Measurements from ENCODE around the gene ZNF142.
A peak's percentile ranks its signal among the peaks of the same experiment; 100 is the strongest.
"Not testable (repeated sequence)": the region's sequence is repeated elsewhere in the genome, so short reads cannot be mapped to it uniquely, and the experiment has no call there.

Gene ZNF142, protein sequence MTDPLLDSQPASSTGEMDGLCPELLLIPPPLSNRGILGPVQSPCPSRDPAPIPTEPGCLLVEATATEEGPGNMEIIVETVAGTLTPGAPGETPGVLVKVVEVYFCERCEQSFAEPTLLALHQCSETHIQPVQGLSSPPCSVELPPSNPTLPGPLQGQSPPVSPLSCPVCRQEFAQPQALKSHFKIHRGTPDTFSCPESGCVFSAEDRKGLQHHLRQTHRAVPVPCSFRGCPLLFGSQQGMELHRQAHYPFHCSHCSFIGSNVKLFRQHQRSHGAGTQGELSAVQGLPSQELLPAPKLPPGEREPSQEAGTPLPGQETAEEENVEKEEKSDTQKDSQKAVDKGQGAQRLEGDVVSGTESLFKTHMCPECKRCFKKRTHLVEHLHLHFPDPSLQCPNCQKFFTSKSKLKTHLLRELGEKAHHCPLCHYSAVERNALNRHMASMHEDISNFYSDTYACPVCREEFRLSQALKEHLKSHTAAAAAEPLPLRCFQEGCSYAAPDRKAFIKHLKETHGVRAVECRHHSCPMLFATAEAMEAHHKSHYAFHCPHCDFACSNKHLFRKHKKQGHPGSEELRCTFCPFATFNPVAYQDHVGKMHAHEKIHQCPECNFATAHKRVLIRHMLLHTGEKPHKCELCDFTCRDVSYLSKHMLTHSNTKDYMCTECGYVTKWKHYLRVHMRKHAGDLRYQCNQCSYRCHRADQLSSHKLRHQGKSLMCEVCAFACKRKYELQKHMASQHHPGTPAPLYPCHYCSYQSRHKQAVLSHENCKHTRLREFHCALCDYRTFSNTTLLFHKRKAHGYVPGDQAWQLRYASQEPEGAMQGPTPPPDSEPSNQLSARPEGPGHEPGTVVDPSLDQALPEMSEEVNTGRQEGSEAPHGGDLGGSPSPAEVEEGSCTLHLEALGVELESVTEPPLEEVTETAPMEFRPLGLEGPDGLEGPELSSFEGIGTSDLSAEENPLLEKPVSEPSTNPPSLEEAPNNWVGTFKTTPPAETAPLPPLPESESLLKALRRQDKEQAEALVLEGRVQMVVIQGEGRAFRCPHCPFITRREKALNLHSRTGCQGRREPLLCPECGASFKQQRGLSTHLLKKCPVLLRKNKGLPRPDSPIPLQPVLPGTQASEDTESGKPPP (N-terminal part only)

DNA sequence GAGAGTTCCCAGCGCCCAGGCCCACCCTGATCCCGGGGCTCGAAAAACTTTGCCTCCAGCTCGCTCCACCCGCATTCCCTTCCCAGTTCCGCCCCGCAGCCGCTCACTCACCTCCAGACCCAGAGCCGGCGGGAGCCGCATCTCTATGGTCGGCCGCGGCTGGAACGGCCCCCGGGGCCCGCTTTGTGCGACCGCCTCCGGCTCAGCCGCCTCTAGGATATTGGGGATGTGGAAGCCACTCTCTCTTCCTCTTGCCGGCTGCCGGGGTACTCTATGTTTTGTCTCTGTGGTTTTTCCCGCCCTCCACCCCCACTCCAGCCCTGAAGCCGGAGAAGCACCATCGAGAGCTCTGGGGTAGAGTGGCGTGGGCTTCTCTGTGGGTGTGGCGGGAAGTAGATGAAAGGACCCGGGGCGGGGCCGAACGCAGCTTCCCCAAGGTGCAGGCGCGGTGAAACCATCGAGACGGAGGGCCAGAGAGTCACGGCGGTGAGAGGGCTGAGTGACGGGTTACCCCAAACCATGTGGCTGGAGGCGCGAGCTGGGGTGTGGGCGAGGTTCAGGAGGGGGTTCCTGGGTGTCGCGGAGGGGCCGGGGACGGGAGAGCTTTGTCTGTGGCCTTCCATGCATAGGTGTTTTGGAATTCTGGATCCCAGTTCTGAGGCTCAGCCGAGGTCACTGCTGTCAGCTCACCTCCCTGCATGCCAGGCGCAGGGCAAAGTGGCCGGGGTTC, at the start of gene ZNF142, which contains the start of gene BCS1L:
TSS of gene ZNF142 (minus strand) at position 366 of the 730 bp plus-strand sequence. CDS start 3,194 bp downstream, outside the sequence.
TSS of gene BCS1L (plus strand) at position 426 of the 730 bp plus-strand sequence. CDS start 1,305 bp downstream, outside the sequence.
- no peaks in the 10 kb centered on the region for H3K27me3 ChIP-seq (ENCODE audit: control insufficient read depth in 5 of 5, insufficient read depth in 4 of 5, low read length in 5 of 5)
- H3K36me3 ChIP-seq (ENCODE audit: control insufficient read depth in 5 of 5, insufficient read depth in 5 of 5, low read length in 5 of 5), result peaks cover 4 to 53% (median 48%) of the 10 kb centered on the region in 5 donors
- peak within 1 kb of the TSS; percentile 67 for H3K27ac ChIP-seq (ENCODE audit: low read depth, low read length)

DNA sequence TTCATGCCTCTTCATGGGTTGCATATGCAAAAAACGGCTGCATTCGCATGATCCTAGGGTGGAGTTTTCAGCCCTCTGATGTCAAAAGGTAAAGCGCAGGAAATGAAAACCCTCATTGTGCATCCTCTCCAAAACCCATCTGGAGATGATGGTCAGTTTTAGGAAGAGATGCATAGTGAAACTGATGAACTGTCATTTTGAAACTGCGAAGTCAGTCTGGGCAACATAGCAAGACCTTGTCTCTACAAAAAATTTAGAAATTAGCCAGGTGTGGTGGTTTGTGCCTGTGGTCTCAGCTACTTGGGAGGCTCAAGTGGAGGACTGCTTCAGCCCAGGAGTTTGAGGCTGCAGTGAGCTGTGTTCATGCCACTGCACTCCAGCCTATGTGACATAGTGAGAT, 48.7 kb upstream of the ZNF142 start:
- Histone ChIP-seq H3K36me3 (ENCODE audit: control insufficient read depth in 5 of 5, insufficient read depth in 5 of 5, low read length in 5 of 5) (no peaks in the 10 kb centered on the region), H3K4me3 (ENCODE audit: low read depth in 1 of 5, low read length in 5 of 5) (no peak overlapping the region), H3K9ac (ENCODE audit: low read length in 5 of 5) (no peak overlapping the region), H3K4me1 (ENCODE audit: control insufficient read depth in 5 of 5, insufficient read depth in 5 of 5, low read length in 5 of 5) (peaks cover 0 to 18% (median 15%) of the 10 kb centered on the region in 5 donors), H3K27me3 (ENCODE audit: control insufficient read depth in 5 of 5, insufficient read depth in 4 of 5, low read length in 5 of 5) (no peaks in the 10 kb centered on the region), H3K27ac (ENCODE audit: low read depth, low read length) (no peak overlapping the region), H3K9me3 (ENCODE audit: control insufficient read depth in 5 of 5, low read length in 5 of 5) (no peaks in the 10 kb centered on the region)

More for the DNA sequence above, at the start of gene ZNF142, which contains the start of gene BCS1L:
- Histone ChIP-seq H3K9me3 (ENCODE audit: control insufficient read depth in 5 of 5, low read length in 5 of 5) (no peaks in the 10 kb centered on the region), H3K4me1 (ENCODE audit: control insufficient read depth in 5 of 5, insufficient read depth in 5 of 5, low read length in 5 of 5) (peaks cover 5 to 23% (median 19%) of the 10 kb centered on the region in 5 donors), H3K9ac (ENCODE audit: low read length in 5 of 5) (peak within 1 kb of the TSS; percentile 37 to 90 (median 74)), H3K4me3 (ENCODE audit: low read depth in 1 of 5, low read length in 5 of 5) (peak within 1 kb of the TSS; percentile 71 to 89 (median 84))

DNA sequence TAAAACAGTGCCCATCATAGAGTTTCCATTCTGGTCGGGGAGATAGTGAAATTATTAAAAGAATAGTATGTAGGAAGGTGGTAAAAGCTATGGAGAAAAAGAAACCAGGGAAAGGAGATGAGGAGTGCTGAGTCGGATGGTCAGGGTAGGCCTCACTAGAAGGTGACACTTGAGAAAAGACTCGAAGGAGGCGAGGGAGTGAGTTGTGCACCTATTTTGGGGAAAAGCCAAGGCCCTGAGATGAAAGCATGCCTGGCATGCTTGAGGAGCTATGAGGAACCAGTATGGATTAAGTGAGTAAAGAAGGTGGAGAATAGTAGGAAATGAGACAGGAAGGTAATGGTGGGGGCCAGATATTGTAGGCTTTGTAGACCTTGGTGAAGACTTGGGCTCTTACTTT, 43.9 kb upstream of the ZNF142 start:
- H3K9ac ChIP-seq (ENCODE audit: low read length in 5 of 5), result no peak overlapping the region
- peaks cover 0 to 11% (median 10%) of the 10 kb centered on the region in 5 donors for H3K4me1 ChIP-seq (ENCODE audit: control insufficient read depth in 5 of 5, insufficient read depth in 5 of 5, low read length in 5 of 5)
- no peak overlapping the region for H3K27ac ChIP-seq (ENCODE audit: low read depth, low read length)
- H3K9me3 ChIP-seq (ENCODE audit: control insufficient read depth in 5 of 5, low read length in 5 of 5), result no peaks in the 10 kb centered on the region
- peaks cover 0 to 27% (median 10%) of the 10 kb centered on the region in 5 donors for H3K36me3 ChIP-seq (ENCODE audit: control insufficient read depth in 5 of 5, insufficient read depth in 5 of 5, low read length in 5 of 5)
- H3K27me3 ChIP-seq (ENCODE audit: control insufficient read depth in 5 of 5, insufficient read depth in 4 of 5, low read length in 5 of 5), result no peaks in the 10 kb centered on the region
- no peak overlapping the region for H3K4me3 ChIP-seq (ENCODE audit: low read depth in 1 of 5, low read length in 5 of 5)

DNA sequence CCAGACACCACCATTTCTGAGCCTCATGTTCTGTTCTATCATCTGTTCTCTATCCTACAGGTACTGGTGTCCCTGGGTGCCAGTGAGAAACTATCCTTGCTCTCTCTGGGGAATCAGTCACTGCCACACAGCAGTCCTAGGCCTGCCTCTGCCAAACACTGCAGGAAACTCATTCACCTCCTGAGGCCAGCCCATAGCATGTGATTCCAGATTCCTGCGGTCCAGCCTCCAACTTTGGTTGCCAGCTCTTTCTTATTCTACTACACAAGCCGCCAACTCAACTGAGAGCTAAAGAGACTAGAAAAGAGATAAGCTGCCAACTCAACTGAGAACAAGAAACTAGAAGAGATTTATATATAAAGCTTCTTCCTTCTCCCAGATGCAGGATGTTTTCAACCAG, 42.4 kb upstream of the ZNF142 start:
- H3K36me3 ChIP-seq (ENCODE audit: control insufficient read depth in 5 of 5, insufficient read depth in 5 of 5, low read length in 5 of 5), result peaks cover 0 to 41% (median 14%) of the 10 kb centered on the region in 5 donors
- no peak overlapping the region for H3K4me3 ChIP-seq (ENCODE audit: low read depth in 1 of 5, low read length in 5 of 5)
- no peaks in the 10 kb centered on the region for H3K9me3 ChIP-seq (ENCODE audit: control insufficient read depth in 5 of 5, low read length in 5 of 5)
- no peaks in the 10 kb centered on the region for H3K27me3 ChIP-seq (ENCODE audit: control insufficient read depth in 5 of 5, insufficient read depth in 4 of 5, low read length in 5 of 5)
- H3K4me1 ChIP-seq (ENCODE audit: control insufficient read depth in 5 of 5, insufficient read depth in 5 of 5, low read length in 5 of 5), result peaks cover 0 to 13% (median 11%) of the 10 kb centered on the region in 5 donors
- H3K9ac ChIP-seq (ENCODE audit: low read length in 5 of 5), result no peak overlapping the region
- no peak overlapping the region for H3K27ac ChIP-seq (ENCODE audit: low read depth, low read length)

DNA sequence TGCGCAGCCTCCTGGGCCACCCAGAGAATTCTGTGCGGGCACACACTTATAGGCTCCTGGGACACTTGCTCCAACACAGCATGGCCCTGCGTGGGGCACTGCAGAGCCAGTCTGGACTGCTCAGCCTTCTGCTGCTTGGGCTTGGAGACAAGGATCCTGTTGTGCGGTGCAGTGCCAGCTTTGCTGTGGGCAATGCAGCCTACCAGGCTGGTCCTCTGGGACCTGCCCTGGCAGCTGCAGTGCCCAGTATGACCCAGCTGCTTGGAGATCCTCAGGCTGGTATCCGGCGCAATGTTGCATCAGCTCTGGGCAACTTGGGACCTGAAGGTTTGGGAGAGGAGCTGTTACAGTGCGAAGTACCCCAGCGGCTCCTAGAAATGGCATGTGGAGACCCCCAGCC, 39.5 kb upstream of the ZNF142 start:
- Histone ChIP-seq H3K4me3 (ENCODE audit: low read depth in 1 of 5, low read length in 5 of 5) (no peak overlapping the region), H3K9ac (ENCODE audit: low read length in 5 of 5) (no peak overlapping the region), H3K4me1 (ENCODE audit: control insufficient read depth in 5 of 5, insufficient read depth in 5 of 5, low read length in 5 of 5) (peaks cover 0 to 13% (median 11%) of the 10 kb centered on the region in 5 donors), H3K36me3 (ENCODE audit: control insufficient read depth in 5 of 5, insufficient read depth in 5 of 5, low read length in 5 of 5) (peaks cover 2 to 55% (median 30%) of the 10 kb centered on the region in 5 donors), H3K27ac (ENCODE audit: low read depth, low read length) (no peak overlapping the region), H3K27me3 (ENCODE audit: control insufficient read depth in 5 of 5, insufficient read depth in 4 of 5, low read length in 5 of 5) (no peaks in the 10 kb centered on the region), H3K9me3 (ENCODE audit: control insufficient read depth in 5 of 5, low read length in 5 of 5) (no peaks in the 10 kb centered on the region)

DNA sequence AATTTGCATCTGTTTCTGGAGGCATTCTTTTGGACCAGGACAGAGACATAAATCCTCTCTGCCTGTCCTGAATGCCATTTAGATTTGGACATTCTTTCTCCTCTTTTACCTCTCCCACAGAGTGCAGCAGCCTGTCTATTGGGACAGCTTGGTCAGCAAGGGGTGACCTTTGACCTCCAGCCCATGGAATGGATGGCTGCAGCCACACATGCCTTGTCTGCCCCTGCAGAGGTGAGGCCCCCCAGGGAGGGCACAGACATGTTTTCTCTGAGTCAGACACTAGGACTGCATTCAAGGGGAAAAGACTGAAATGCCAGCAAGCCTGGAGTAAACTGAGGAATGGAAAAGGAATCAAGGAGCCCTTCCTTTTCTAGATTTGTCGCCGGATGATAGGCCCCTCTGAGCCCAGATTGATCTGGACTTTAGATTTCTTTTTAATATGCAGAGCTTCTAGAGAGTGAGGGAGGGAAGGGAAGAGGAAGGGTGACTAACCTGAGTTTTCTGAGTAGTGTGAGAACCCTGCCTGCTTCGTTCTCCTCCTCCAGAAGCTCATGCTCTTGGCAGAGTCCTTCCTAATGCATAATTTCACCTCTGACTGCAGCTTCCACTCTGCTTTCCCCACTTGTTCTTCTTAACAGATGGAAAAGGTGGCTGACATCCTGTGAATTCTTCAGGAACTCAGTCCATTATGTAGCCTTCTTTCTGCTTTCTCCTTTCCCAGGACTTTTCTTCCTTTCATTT, 35.2 kb upstream of the ZNF142 start:
- Histone ChIP-seq H3K36me3 (ENCODE audit: control insufficient read depth in 5 of 5, insufficient read depth in 5 of 5, low read length in 5 of 5) (peaks cover 12 to 82% (median 64%) of the 10 kb centered on the region in 5 donors), H3K27me3 (ENCODE audit: control insufficient read depth in 5 of 5, insufficient read depth in 4 of 5, low read length in 5 of 5) (no peaks in the 10 kb centered on the region), H3K27ac (ENCODE audit: low read depth, low read length) (no peak overlapping the region), H3K4me1 (ENCODE audit: control insufficient read depth in 5 of 5, insufficient read depth in 5 of 5, low read length in 5 of 5) (peaks cover 0 to 13% (median 11%) of the 10 kb centered on the region in 5 donors), H3K4me3 (ENCODE audit: low read depth in 1 of 5, low read length in 5 of 5) (no peak overlapping the region), H3K9me3 (ENCODE audit: control insufficient read depth in 5 of 5, low read length in 5 of 5) (no peaks in the 10 kb centered on the region), H3K9ac (ENCODE audit: low read length in 5 of 5) (no peak overlapping the region)

DNA sequence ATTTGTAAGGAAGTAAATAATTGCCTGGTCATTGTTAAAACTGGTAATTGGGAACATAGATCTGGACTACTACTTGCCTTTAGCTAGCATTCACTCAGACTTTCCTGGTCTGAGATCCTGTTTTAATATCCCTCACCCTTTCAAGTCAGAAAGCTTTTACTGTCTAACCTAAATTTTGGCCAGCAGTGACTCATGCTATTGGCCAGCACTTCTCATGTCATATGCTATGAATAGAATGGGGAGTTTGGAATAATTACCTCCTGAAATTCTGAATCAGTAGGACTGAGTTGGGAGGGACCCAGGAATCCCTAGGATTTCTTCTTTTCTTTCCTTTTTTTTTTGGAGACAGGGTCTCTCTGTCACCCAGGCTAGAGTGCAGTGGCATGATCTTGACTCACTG, 31.8 kb upstream of the ZNF142 start:
- Histone ChIP-seq H3K27me3 (ENCODE audit: control insufficient read depth in 5 of 5, insufficient read depth in 4 of 5, low read length in 5 of 5) (no peaks in the 10 kb centered on the region), H3K27ac (ENCODE audit: low read depth, low read length) (no peak overlapping the region), H3K9me3 (ENCODE audit: control insufficient read depth in 5 of 5, low read length in 5 of 5) (no peaks in the 10 kb centered on the region), H3K4me3 (ENCODE audit: low read depth in 1 of 5, low read length in 5 of 5) (no peak overlapping the region), H3K4me1 (ENCODE audit: control insufficient read depth in 5 of 5, insufficient read depth in 5 of 5, low read length in 5 of 5) (peaks cover 0 to 3% (median 0%) of the 10 kb centered on the region in 5 donors), H3K9ac (ENCODE audit: low read length in 5 of 5) (no peak overlapping the region), H3K36me3 (ENCODE audit: control insufficient read depth in 5 of 5, insufficient read depth in 5 of 5, low read length in 5 of 5) (peaks cover 15 to 52% (median 48%) of the 10 kb centered on the region in 5 donors)

DNA sequence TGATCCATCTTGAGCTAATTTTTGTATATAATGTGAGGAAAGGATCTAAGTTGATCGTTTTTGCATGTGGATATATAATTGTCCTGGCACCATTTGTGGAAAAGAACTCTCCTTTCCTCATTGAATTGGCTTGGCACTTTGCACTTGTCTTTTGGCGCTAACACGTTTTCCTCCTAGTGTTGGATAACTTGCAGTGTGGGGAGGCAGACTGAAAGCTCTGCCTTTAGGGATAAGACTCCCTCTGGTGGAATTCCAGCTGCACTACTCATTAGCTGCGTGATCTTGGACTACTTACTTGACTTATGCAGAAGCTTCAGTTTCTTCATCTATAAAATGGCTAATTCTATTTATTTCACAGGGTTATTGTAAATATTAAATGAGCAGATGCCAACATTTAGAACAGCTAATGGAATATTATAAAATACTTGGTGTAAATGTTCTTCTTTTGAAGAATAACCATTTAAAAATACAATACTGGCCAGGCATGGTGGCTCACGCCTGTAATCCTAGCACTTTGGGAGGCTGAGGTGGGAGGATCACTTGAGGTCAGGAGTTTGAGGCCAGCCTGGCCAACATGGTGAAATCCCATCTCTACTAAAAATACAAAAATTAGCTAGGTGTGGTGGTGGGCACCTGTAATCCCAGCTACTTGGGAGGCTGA, 28.1 kb upstream of the ZNF142 start:
- peaks cover 12 to 38% (median 32%) of the 10 kb centered on the region in 5 donors for H3K36me3 ChIP-seq (ENCODE audit: control insufficient read depth in 5 of 5, insufficient read depth in 5 of 5, low read length in 5 of 5)

More for the DNA sequence above, 28.1 kb upstream of the ZNF142 start:
- H3K4me1 ChIP-seq (ENCODE audit: control insufficient read depth in 5 of 5, insufficient read depth in 5 of 5, low read length in 5 of 5); H3K9ac ChIP-seq (ENCODE audit: low read length in 5 of 5); H3K9me3 ChIP-seq (ENCODE audit: control insufficient read depth in 5 of 5, low read length in 5 of 5); H3K4me3 ChIP-seq (ENCODE audit: low read depth in 1 of 5, low read length in 5 of 5); H3K27ac ChIP-seq (ENCODE audit: low read depth, low read length); H3K27me3 ChIP-seq (ENCODE audit: control insufficient read depth in 5 of 5, insufficient read depth in 4 of 5, low read length in 5 of 5): not testable (repeated sequence)

Measured in subcutaneous abdominal adipose tissue (tissue), 5 donors.